HG03045 (cell line): ENCODE results near the gene TOB2.

ENCODE experiments used
- ATAC-seq: cut with Tn5 transposase; IDR thresholded peaks from one replicate; pipeline ENCODE4 v1.9.1; 2021; ENCODE audit warnings: mild to moderate bottlenecking, moderate library complexity; ENCODE audit not compliant: unreplicated experiment

The TOB2 gene

DNA sequence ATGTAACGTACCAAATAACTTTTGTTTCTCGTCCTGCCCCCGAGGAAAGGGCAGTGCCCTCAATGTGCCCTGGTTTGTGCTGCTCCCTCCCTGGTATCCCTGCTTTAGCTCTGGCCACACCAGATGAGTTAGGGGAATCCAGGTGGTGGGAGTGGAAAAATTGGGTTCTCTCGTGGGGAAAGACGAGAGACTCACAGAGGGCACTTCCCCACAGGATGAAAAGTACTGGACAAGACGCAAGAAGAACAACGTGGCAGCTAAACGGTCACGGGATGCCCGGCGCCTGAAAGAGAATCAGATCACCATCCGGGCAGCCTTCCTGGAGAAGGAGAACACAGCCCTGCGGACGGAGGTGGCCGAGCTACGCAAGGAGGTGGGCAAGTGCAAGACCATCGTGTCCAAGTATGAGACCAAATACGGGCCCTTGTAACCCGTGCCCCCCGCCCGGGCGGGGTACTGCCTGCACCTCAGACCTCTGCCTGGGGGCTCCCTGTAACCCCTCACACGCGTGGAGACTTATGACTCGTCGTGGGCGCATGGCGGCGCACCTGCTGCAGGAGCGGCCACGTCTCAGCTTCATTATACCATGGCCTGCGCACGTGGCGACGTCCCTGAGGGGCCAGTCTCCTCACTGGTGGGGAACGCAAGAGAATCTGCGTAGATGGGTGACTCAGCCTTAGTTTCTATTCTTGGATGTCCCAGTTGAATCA is 50.9 kb downstream of the TOB2 start:
- ATAC-seq, result no peak

DNA sequence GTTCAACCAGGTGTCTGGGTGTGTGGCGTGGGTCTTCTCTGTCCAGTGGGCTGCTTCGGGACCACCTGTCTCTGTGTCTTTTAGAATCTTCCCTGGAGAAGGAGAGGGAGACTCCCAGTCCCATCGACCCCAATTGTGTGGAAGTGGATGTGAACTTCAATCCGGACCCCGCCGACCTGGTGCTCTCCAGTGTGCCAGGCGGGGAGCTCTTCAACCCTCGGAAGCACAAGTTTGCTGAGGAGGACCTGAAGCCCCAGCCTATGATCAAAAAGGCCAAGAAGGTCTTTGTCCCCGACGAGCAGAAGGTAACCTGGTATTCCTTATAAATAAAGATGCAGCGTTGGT is 52.6 kb downstream of the TOB2 start:
- no peak for ATAC-seq

DNA sequence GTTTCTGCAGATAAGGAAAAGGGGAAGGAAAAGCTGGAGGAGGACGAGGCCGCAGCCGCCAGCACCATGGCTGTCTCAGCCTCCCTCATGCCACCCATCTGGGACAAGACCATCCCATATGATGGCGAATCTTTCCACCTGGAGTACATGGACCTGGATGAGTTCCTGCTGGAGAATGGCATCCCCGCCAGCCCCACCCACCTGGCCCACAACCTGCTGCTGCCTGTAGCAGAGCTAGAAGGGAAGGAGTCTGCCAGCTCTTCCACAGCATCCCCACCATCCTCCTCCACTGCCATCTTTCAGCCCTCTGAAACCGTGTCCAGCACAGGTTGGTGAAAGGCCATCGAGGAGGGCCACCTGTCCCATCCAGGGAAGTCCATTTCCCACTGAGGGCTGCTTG is 59.3 kb downstream of the TOB2 start:
- no peak for ATAC-seq

DNA sequence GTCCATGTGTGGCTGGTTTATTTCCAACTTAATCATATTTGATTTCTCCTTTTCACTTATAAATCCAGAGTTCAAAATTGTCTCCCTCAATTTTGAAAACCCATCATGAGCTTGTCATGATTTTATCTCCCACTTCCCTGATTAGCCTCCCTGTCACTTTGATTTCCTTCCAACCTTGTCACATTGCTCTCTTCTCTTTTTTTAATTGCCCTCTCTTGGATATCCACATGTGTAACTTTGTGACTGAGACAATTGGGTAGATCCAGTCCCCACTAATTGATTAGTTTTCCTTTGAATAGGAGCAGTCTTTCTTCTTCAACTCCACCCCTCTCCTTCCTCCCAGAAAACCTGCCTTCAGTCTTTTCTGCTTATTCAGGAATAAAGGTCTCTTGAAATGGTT is 62.5 kb downstream of the TOB2 start:
- no peak for ATAC-seq
